Osteoblast (primary cell): ENCODE measurements around the gene MAN1B1. TPM values are rescaled to one million over a fixed set of nuclear protein-coding genes. Genes with fewer than 3 reads are reported as not detected.

Experiments
- DNase-seq: peaks from one replicate; pipeline ENCODE4 v3.0.0; 2011; ENCODE audit warnings: low spot score, mixed read lengths; ENCODE audit not compliant: insufficient read length; ENCODE audit errors: missing footprints
- H2AFZ ChIP-seq: 2 replicates; pipeline ENCODE4 v1.6.0; 2011; ENCODE audit warnings: mild to moderate bottlenecking, low read length
- H3K27ac ChIP-seq: 2 replicates; pipeline ENCODE4 v1.5.1; 2011; ENCODE audit warnings: mild to moderate bottlenecking, low read depth, low read length, moderate library complexity
- H3K27me3 ChIP-seq: 2 replicates; pipeline ENCODE4 v1.6.0; 2012; ENCODE audit warnings: mild to moderate bottlenecking, control low read depth, inconsistent platforms, low read length, moderate library complexity; ENCODE audit not compliant: insufficient read depth
- H3K36me3 ChIP-seq: 2 replicates; pipeline ENCODE4 v1.5.1; 2011; ENCODE audit warnings: mild to moderate bottlenecking, low read length, control low read depth, moderate library complexity; ENCODE audit not compliant: insufficient read depth
- H3K4me1 ChIP-seq: 2 replicates; pipeline ENCODE4 v1.5.1; 2011; ENCODE audit warnings: mild to moderate bottlenecking, low read length, control low read depth, moderate library complexity; ENCODE audit not compliant: insufficient read depth
- H3K4me2 ChIP-seq: 2 replicates; pipeline ENCODE4 v1.6.0; 2011; ENCODE audit warnings: mild to moderate bottlenecking, low read length; ENCODE audit not compliant: insufficient read depth
- H3K4me3 ChIP-seq: fragments of 200-600 bp; sonication (generic); 3 replicates; pipeline ENCODE4 v1.5.1; 2012; ENCODE audit warnings: mild to moderate bottlenecking, low read length, inconsistent platforms; ENCODE audit not compliant: insufficient read depth
- H3K79me2 ChIP-seq: 2 replicates; pipeline ENCODE4 v1.6.0; 2012; ENCODE audit warnings: mild to moderate bottlenecking, low read length, control low read depth, inconsistent platforms; ENCODE audit not compliant: insufficient read depth
- H3K9me3 ChIP-seq: 2 replicates; pipeline ENCODE4 v1.5.1; 2011; ENCODE audit warnings: low read depth, low read length, control low read depth
- H4K20me1 ChIP-seq: 2 replicates; pipeline ENCODE4 v1.6.0; 2012; ENCODE audit warnings: mild to moderate bottlenecking, low read length, control low read depth; ENCODE audit not compliant: insufficient read depth
- total RNA-seq: library from RNA; depleted of rRNA; stranded (reverse); fragments of >200 nt; gene quantifications from 2 replicates; pipeline ENCODE4 v1.2.3, GENCODE V29; 2012
- TF ChIP-seq, protein P1 (sequence below): IDR thresholded peaks from 2 replicates; pipeline ENCODE4 v1.5.1; 2011; ENCODE audit warnings: mild to moderate bottlenecking, low read depth, low read length, moderate library complexity; ENCODE audit errors: extremely low read depth

The MAN1B1 gene
- total RNA-seq, result 94.1 and 103 TPM in 2 replicates

DNA sequence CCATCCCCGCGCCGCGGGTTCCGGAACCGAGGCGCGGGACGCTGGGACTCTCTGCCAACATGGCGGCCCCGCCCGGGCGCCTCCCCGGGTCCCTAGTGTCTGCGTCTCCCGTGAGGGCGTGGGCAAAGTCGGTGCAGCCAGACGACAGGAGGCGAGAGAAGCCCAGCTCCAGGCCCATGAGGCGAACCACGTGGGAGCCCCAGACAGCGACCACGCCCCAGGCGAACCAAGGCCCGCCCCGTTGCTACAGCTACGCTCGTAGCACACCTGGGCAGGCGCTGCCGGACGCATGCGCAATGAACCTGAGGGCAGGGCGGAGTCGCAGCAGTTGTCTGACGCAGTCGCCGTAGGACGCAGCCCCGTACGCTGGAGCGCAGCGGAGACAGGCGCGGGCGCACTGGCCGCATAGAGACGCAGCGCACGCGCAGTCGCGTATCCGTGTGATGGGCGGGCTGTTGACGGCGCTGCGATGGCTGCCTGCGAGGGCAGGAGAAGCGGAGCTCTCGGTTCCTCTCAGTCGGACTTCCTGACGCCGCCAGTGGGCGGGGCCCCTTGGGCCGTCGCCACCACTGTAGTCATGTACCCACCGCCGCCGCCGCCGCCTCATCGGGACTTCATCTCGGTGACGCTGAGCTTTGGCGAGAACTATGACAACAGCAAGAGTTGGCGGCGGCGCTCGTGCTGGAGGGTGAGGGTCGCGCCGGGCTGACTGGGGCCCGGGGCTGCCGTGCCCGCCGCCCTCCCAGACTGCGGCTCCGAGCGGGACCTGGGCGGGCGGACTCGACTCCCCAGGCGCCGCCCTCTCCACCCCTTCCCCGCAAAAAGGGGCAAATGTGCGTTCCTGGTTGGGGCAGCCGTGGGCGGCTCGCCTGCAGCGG, at the start of gene MAN1B1:
TSS of gene MAN1B1 (plus strand) at position 455 of the 878 bp plus-strand sequence. CDS start at position 470, 15 bp downstream.
- peaks cover 44% of the 10 kb centered on the region for H3K4me1 ChIP-seq
- no peaks in the 10 kb centered on the region for H3K27me3 ChIP-seq
- H3K27ac ChIP-seq, result peak within 1 kb of the TSS; percentile 73
- peaks cover 5% of the 10 kb centered on the region for H4K20me1 ChIP-seq
- peak within 1 kb of the TSS; percentile 98 for H3K4me2 ChIP-seq
- no peaks in the 10 kb centered on the region for H3K9me3 ChIP-seq
- peaks cover 22% of the 10 kb centered on the region for H3K36me3 ChIP-seq
- H2AFZ ChIP-seq, result peak within 1 kb of the TSS; percentile 85
- TF ChIP-seq, protein P1, sequence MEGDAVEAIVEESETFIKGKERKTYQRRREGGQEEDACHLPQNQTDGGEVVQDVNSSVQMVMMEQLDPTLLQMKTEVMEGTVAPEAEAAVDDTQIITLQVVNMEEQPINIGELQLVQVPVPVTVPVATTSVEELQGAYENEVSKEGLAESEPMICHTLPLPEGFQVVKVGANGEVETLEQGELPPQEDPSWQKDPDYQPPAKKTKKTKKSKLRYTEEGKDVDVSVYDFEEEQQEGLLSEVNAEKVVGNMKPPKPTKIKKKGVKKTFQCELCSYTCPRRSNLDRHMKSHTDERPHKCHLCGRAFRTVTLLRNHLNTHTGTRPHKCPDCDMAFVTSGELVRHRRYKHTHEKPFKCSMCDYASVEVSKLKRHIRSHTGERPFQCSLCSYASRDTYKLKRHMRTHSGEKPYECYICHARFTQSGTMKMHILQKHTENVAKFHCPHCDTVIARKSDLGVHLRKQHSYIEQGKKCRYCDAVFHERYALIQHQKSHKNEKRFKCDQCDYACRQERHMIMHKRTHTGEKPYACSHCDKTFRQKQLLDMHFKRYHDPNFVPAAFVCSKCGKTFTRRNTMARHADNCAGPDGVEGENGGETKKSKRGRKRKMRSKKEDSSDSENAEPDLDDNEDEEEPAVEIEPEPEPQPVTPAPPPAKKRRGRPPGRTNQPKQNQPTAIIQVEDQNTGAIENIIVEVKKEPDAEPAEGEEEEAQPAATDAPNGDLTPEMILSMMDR, result no peak
- peak; percentile 100 for DNase-seq
- H3K79me2 ChIP-seq, result peaks cover 31% of the 10 kb centered on the region
- peak within 1 kb of the TSS; percentile 93 for H3K4me3 ChIP-seq

DNA sequence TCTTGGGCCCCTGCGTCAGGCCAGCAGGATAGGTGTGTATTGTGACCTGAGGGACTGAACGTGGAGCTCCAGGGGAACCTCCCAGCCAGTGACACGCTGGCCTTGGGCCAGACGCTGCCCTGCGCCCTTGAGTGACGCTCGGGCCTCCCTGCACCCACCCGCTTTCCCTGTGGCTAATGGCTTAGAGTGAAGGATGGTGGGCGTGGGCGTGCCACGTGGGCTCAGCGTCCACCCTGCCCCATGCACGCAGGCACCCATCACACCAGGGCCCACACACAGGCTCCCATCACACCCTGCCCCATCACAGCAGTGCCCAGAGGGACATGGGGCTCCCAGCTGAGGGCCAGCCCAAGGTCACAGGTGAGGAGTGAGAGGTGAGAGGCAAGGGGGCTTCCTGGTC, 49.8 kb upstream of the MAN1B1 start:
- Histone ChIP-seq H4K20me1 (peaks cover 3% of the 10 kb centered on the region), H3K79me2 (peaks cover 4% of the 10 kb centered on the region), H3K27me3 (no peaks in the 10 kb centered on the region), H3K4me1 (no peaks in the 10 kb centered on the region), H3K4me3 (no peak overlapping the region), H3K9me3 (no peaks in the 10 kb centered on the region), H3K27ac (no peak overlapping the region), H2AFZ (no peak overlapping the region), H3K36me3 (peaks cover 5% of the 10 kb centered on the region), H3K4me2 (no peak overlapping the region)
- no peak for DNase-seq
- TF ChIP-seq, protein P1, result no peak

DNA sequence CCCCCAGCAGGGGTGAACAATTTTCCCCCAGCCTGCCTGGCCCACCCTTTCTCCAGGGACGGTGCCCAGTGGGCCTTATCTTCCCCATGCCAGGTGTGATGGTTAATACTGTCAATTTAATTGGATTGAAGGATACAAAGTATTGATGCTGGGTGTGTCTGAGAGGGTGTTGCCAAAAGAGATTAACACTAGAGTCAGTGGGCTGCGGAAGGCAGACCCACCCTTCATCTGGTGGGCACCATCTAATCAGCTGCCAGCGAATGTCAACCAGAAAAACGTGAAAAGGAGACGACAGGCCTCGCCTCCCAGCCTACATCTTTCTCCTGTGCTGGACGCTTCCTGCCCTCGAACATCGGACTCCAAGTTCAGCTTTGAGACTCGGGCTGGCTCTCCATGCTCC, 49.3 kb upstream of the MAN1B1 start:
- no peak overlapping the region for H2AFZ ChIP-seq
- H3K9me3 ChIP-seq, result no peaks in the 10 kb centered on the region
- peaks cover 5% of the 10 kb centered on the region for H3K36me3 ChIP-seq
- TF ChIP-seq, protein P1, result no peak
- no peaks in the 10 kb centered on the region for H3K27me3 ChIP-seq
- DNase-seq, result no peak
- H3K4me1 ChIP-seq, result no peaks in the 10 kb centered on the region
- no peak overlapping the region for H3K4me3 ChIP-seq
- peaks cover 4% of the 10 kb centered on the region for H3K79me2 ChIP-seq
- H4K20me1 ChIP-seq, result peaks cover 3% of the 10 kb centered on the region
- H3K27ac ChIP-seq, result no peak overlapping the region
- no peak overlapping the region for H3K4me2 ChIP-seq

DNA sequence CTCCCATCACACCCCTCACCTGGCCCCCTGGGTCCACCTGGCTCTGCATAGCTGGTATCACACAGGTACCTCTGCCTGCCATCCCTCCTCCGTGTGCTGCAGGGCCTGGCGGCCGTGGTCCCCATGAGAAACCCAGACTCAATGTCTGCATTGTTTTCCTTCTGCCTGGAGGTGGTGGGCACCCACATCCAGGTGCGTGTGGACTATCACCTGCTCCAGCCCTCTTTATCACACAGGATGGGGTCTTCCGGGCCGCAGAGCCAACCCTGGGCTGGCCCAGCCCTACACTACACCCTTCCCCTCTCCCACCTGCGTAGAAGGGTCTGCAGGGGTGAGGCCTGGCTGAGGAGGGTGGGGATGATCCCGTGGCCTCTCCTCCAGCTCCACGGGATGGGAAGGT, 47.9 kb upstream of the MAN1B1 start:
- TF ChIP-seq, protein P1, result no peak
- Histone ChIP-seq H3K4me2 (no peak overlapping the region), H4K20me1 (peaks cover 12% of the 10 kb centered on the region), H2AFZ (no peak overlapping the region), H3K4me3 (no peak overlapping the region), H3K9me3 (no peaks in the 10 kb centered on the region), H3K36me3 (peaks cover 5% of the 10 kb centered on the region), H3K27ac (no peak overlapping the region), H3K79me2 (peaks cover 16% of the 10 kb centered on the region), H3K27me3 (no peaks in the 10 kb centered on the region), H3K4me1 (no peaks in the 10 kb centered on the region)
- DNase-seq, result no peak
